Activated CD4-positive, CD25-positive, alpha-beta regulatory T cell (primary cell): ENCODE data around the gene OPRPN.

Experiments
- DNase-seq, 4 experiments: peaks; one replicate each; lab custom pipeline; 2025; lab: John Stamatoyannopoulos, UW

OPRPN gene

GRCh38 chr4:70397580-70397979, at the start of gene OPRPN:
Gene OPRPN (plus strand): TSS chr4:70397940. CDS start chr4:70399286, 1,346 bp downstream.
- DNase-seq: no peak

- DNase-seq: no peak
Measured at GRCh38 chr4:70356185-70356584, 41.6 kb upstream of the OPRPN start.

GRCh38 chr4:70359115-70359661, 38.6 kb upstream of the OPRPN start:
- no peak for DNase-seq

DNA sequence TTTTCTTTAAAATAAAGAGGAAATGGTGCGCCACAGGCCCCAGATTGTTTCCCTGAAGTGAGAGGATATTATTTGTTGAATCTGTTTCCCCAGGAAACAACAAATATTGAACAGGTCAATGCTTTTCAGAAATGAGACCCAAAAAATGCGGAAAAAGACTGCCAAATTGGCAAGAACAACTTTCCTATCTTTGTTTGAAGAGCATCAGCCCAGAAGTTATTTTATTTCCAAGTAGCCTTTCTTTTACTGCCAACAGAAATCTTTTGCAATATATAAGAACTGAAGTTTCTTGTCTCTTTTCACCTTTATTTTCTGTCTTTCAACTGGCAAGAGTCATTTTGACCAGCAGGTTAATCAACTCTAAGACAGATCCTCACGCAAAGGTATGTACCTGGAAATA, 37.3 kb upstream of the OPRPN start, which contains the start of gene SMR3A:
Gene SMR3A, plus strand, starts transcription at position 301 of the 400 bp plus-strand sequence. CDS start 1,356 bp downstream, outside the sequence.
- no peak for DNase-seq

- DNase-seq: no peak
Measured at GRCh38 chr4:70364002-70364401, 33.7 kb upstream of the OPRPN start.

DNA sequence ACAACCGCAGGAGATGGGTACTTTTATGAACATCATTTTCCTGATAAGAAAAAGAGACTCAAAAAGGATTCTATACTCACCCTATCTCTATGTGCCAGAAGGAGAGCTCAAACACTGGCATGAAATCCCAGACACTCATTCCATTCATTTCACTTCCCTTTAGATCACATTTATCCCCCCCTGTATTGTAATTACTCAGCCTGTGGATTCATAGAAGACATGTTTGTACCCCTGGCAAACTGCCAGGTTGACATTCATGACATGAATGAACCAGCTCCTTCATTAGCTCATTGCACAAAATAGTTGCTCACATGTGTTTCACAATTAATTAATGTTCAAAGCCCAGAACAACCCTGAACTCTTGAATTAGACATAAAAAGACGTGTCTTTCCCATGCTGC, 32.3 kb upstream of the OPRPN start:
- DNase-seq: no peak

- DNase-seq: no peak
Measured at GRCh38 chr4:70367813-70368212, 29.9 kb upstream of the OPRPN start.

GRCh38 chr4:70371987-70372386, 25.8 kb upstream of the OPRPN start:
- DNase-seq: no peak

DNA sequence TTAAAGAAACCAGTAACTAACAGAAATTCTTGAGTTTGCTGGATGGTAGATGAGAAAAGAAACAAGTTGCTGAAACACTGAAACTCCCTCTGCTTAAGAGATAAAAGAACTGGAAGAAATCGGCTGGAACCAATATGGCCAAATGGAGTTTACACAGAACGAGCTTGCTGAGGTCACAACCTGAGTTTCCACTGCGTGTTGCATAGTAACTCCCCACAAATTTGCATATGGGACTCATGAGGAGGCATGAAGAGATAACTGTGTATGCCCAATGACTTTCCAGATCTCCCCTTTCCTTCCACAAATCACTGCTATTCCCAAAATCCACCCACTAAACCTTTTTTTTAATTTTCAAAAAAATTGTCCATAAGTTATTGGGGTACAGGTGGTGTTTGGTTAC, 25.0 kb upstream of the OPRPN start:
- DNase-seq: no peak

DNA sequence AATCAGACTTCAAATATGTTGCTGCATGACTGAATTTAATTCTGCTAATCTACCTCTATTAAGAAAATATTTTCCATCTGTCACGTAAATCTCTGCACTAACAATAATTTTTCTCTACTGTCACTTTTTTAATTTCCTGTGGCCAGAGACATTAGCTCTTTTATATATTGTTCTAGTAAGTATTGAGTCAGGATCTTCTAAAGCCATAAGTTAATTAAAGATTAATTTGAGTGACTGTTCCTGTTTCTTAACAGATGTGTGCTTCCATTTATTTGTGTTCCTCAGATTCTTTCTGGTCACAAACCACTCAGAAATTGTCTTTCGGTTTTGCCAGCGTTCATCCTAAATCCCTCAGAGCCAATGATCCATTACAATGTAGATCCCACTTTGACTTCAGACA, 17.2 kb upstream of the OPRPN start:
- DNase-seq: no peak

GRCh38 chr4:70382691-70383181, 15.0 kb upstream of the OPRPN start, which contains the start of gene SMR3B:
Gene SMR3B (plus strand): TSS chr4:70383131. CDS start chr4:70384511, 1,380 bp downstream.
- no peak for DNase-seq

DNA sequence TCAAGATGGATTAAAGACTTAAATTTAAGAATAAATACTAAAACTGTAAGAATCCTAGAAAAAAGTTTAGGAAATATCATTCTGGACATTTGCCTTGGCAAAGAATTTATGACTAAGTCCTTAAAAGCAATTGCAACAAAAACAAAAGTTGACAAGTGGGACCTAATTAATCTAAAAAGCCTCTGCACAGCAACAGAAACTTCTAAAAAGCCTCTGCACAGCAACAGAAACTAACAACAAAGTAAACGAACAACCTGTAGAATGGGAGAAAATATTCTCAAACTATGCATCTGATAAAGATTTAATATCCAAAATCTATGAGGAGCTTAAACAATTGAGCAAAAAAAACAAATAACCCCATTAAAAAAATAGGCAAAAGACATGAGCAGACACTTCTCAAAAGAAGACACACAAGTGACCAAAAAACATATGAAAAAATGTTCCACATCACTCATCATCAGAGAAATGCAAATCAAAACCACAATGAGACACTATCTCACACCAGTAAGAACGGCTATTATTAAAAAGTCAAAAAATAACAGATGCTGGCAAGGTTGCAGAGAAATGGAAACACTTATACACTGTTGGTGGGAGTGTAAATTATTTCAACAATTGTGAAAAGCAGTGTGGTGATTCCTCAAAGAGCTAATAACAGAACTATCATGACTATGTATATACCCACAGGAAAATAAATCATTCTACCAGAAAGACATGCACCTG, 5.5 kb upstream of the OPRPN start:
- DNase-seq: no peak

- no peak for DNase-seq
Measured at GRCh38 chr4:70399319-70399718, 1.6 kb downstream of the OPRPN start.

DNA sequence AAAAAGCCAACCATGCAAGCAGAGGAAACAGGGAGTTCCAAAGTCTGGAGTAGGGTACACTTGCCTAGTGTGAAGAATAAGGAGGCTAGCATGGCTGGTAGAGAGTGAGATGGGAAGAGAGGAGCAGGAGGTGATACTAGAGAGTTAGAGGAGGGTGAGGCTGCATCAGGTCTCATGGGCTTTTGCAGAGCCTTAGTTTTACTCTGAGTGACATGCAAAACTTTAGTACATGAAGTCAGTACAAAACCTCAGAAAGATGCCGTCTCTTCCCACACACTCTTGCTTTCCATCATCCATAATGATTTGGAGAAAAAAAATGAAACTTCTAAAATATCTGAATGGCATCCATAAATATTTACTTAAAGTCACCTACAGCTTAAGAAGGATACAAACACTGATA, 5.0 kb downstream of the OPRPN start:
- no peak for DNase-seq

DNA sequence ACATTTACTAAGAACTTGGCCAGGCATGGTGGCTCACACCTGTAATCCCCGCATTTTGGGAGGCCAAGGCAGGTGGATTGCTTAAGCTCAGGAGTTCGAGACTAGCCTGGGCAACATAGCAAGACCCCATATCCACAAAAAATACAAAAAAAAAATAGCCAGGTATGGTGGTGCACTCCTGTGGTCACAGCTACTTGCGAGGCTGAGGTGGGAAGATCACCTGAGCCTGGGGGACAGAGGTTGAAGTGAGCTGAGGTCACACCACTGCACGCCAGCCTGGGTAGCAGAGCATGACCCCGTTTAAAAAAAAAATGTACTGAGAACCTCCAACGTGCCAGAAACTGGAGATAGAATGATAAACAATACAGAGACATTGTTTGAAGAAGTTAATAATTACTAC, 8.0 kb downstream of the OPRPN start:
- no peak for DNase-seq

DNA sequence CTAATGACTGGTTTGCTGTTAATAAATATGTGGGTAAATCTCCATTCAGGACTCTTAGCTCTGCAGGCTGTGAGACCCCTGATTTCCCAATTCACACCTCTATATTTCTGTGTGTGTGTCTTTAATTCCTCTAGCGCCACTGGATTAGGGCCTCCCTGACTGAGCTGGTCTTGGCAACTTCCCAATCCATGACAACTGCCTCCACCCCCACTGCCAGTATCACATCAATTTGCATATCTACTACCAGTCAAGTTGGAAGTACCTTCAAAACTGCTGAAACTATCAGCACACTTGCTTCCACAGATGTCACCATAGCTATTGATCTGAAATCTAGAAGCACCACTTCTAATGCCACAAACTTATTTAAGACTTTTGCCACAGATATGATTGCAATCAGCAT, 27.6 kb downstream of the OPRPN start:
- DNase-seq: no peak

GRCh38 chr4:70426789-70427188, 29.0 kb downstream of the OPRPN start:
- no peak for DNase-seq

DNA sequence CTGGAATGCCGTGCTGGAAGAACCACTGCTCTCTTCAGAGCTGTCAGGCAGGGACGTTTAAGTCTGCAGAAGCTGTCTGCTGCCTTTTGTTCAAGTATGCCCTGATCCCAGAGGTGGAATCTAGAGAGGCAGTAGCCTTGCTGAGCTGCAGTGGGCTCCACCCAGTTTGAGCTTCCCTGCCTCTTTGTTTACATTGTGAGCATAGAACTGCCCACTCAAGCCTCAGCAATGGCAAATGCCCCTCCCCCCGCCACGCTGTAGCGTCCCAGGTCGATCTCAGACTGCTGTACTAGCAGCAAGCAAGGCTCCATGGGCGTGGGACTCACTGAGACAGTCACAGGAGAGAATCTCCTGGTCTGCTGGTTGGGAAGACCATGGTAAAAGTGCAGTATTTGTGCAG, 39.5 kb downstream of the OPRPN start:
- DNase-seq: no peak

DNA sequence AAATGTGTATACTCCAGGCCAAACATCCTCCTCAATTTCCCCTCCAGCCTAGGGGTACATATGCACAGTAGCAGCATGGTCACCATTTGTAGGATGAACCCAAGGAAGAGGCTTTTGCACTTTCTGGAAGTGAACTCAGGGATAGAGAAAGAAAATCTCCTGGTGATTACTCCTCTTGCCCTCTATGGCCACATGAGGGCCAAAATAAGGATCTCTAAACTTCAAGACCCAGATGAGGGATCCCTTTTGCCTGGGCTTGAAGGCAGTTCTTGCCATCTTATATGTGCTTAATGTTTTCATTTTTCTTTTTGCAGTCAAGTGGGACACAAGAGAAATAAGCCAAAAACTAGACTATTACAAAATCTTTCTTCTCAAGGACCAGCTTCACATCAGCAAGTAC, 44.7 kb downstream of the OPRPN start:
- DNase-seq: no peak

- DNase-seq: no peak
Measured at GRCh38 chr4:70443329-70443728, 45.6 kb downstream of the OPRPN start.

- DNase-seq: no peak
Measured at GRCh38 chr4:70449220-70449619, 51.5 kb downstream of the OPRPN start.

DNA sequence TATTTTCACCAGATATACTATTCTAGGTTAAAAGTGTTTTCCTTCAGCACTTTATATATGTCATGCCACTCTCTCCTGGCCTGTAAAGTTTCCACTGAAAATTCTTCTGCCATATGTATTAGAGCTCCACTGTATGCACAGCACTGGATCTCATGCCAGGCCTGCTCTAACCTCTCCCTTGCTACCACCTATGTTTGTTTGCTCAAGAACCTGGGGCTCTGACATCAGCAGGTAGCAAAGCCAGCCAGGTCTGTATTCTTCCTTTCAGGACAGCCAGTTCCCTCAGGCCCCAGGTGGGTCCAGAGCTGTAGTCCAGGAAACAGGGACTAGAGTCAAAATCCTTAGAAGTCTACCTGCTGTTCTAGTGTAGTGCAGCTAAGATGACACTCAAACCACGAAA, 55.2 kb downstream of the OPRPN start:
- no peak for DNase-seq
